Ishikawa (cell line): Measurements from ENCODE around the gene SEC31A.

Experiments
- MAX ChIP-seq: IDR thresholded peaks from 2 replicates; pipeline ENCODE4 v1.6.1; 2012
- NFIC ChIP-seq: IDR thresholded peaks from 2 replicates; pipeline ENCODE4 v1.6.1; 2012

GRCh38 chr4:82909326-82909725 lies 18.4 kb upstream of the SEC31A start:
- TF ChIP-seq MAX (no peak), NFIC (no peak)
